ENCODE data around the gene TRPV4.

The TRPV4 gene

GRCh38 chr12:109827566-109828550 is 5.3 kb downstream of the TRPV4 start:
- DNase-seq = no peak

DNA sequence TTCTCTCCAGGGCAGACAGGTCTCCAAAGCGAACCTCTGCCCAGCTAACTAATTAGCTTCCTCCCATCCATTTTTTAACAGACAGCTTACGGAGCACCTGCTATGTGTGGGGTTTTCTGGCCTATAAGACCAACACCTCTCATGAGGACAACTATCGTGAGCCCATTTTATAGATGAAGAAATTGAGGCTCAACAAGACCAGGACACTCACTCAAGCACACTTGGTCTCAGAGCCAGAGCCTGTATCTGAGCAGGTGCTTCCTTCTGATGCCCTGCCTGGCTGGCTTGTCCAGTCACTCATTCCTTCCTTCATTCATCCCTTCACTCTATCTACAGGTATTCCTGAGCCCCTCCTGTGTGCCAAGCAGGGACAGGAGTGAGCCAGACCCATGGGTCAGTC is 6.1 kb downstream of the TRPV4 start:
- DNase-seq = no peak

- DNase-seq = no peak
Observed at GRCh38 chr12:109824731-109825130, 8.5 kb downstream of the TRPV4 start.

DNA sequence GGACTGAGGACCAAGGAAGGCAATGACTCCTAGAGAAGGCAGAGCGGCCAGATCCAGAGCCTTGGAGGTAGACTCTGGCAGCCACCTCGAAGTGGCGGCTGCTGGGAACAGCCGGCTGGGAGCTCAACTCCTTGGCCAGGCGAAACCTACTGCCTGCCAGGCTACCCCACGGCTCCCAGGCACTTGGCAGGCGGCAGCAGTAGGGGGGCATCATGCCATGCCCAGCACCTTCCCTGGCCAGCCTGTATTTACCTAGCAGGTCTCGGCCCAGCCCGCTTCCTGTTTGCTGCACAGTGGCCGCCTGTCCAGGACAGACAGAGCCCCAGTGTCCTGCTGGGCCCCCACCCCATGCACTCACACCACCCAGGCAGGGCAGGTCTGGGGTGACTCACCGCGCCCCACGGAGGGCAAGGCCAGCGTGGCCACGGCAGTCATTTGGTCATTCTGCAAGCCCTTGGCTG is 10.2 kb downstream of the TRPV4 start:
- no peak for DNase-seq

GRCh38 chr12:109822416-109822815 is 10.8 kb downstream of the TRPV4 start:
- no peak for DNase-seq

DNA sequence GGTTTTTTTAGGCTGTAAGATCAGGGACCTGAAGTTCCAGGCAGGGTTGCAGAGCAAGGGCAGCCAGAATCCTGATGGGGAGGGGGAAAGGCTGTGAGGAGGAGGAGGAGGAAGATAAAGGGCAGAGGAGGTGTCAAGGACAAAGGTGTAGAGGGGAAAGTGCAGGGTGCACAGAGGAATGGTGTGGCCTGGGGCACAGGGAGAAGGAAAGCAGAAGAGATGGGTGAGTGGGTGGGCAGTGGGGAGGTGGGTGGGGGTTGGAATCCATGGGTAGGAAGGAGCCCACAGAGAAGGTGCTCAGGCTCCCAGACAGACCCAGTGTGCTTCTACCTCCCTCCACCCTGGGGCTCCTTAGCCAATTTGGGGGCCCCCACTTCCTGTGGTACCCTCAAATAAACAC is 11.2 kb downstream of the TRPV4 start:
- no peak for DNase-seq

DNA sequence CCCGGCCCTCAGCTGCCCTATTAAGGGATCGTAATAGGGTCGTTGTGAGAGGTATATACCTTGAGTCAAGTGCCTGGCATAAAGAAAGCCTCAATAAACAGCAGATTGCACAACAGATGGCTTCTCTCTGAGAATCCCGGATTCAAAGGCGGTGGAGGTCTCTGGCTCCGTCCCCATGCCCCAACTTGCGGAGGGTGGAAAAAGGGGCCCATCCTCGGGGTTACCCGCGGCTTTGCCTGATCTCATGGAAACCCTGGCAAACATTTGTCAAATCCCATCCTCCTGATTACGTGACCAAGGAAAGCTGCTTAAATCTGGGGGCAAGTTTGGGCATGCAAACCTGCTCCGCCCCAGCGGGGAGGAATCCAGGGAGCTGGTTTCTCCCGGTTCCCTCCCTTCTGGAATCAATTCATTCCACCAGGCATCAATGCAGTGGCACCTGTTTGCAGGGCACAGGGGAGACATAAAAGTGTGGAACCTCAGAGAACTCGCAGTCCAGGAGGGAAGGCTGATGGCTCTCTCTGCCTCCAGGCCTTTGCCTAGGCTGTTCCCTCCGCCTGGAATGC is 12.3 kb downstream of the TRPV4 start:
- DNase-seq = no peak

DNA sequence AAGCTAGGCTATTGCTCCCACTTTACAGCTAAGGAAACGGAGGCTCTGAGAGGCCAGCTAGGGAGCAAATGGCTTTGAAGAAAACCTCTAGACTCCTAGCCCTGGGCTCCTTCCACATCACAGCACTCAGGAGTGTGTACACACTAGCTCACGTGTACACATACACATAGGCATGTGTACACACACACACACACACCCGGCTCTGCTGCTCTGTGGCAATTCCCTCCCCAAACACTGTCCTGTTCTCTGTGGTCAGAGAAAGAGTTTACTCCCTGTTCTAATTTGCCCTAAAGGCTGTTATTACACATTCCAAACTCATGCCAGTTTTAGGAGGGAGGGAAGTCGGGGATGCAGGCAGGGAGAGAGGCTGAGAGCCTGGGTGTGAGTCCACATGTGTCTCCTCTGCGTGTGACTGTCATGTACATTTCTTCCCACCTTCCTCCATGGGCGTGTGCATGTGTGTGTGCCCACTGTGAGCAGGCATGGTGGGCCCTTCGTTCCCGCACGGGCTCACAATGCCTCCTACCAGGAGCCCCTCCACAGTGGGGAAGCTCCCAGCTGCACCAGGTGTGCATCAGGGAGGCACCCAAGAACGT is 14.2 kb downstream of the TRPV4 start:
- DNase-seq = no peak

GRCh38 chr12:109818253-109818652 is 14.9 kb downstream of the TRPV4 start:
- no peak for DNase-seq

DNA sequence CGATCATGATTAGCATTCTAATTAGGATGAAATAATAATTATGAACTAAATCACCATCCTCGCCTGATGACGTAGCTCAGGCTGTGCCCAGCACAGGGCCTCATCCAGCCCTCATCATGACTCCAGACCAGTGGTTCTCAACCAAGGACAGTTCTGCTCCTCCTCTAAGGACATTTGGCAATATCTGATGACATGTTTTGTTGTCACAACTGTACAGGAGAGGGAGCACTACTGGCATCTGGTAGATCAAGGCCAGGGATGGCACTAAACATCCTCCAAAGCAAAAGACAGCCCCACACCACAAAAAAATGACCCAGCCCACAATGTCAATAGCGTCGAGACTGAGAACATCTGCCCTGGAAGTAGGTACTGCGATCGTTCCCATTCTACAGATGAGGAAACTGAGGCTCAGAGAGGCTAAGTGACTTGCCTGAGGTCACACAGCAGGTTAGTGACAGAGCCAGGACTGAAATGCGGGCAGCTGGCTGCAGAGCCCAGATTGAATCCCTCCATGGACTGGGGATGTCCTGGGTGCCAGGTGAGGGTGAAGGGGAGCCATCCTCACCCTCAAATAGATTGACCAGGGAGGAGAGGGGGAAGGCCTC is 15.5 kb downstream of the TRPV4 start:
- no peak for DNase-seq

GRCh38 chr12:109816870-109817269 is 16.3 kb downstream of the TRPV4 start:
- DNase-seq = no peak

GRCh38 chr12:109815757-109816617 is 17.2 kb downstream of the TRPV4 start:
- DNase-seq = no peak

DNA sequence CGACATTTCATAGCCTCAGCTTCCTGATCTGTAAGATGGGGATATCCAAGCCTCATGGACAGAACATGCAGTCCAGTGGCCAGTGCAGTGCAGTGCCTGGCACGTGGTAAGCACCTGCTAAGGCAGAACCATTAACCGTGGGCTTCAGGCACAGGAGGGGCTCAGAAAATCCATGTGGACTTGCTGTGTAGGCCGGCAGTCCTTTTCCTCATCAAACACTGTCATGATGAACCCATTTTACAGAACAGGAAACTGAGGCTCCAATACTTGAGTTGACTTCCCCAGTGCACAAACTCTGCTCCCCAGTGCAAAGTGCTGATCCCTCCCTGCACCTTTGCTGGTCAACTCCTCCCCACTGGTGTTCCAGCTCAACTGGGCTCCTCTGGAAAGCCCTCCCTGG is 18.0 kb downstream of the TRPV4 start:
- DNase-seq = no peak

- DNase-seq = no peak
Observed at GRCh38 chr12:109814600-109815150, 18.5 kb downstream of the TRPV4 start.

- no peak for DNase-seq
Observed at GRCh38 chr12:109813810-109814416, 19.3 kb downstream of the TRPV4 start.

- DNase-seq = no peak
Observed at GRCh38 chr12:109811624-109811995, 21.6 kb downstream of the TRPV4 start.

DNA sequence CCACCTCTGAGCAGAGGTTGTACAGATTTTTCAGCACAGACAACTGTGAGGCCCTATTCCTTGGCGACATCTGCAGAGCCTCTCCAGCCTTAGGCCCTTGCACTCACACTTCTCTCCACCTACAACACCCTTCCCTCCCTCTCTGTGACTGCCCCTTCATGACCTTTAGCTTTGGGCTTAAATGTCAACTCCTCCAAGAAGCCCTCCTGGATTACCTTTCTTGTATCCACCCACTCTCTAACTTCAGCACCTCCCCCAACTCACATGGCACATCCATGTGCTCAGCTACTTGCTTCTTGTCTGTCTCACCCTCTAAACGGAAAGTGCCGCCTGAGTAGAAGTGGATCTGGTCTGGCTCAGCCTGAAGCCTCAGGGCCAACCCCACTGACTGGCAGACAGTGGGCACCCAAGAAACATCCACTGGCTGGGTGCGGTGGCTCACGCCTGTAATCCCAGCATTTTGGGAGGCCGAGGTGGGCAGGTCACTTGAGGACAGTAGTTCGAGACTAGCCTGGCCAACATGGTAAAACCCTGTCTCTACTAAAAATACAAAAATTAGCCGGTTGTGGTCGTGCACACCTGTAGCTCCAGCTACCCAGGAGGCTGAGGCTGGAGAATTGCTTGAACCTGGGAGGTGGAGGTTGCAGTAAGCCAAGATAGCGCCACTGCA is 22.1 kb downstream of the TRPV4 start:
- DNase-seq = no peak

DNA sequence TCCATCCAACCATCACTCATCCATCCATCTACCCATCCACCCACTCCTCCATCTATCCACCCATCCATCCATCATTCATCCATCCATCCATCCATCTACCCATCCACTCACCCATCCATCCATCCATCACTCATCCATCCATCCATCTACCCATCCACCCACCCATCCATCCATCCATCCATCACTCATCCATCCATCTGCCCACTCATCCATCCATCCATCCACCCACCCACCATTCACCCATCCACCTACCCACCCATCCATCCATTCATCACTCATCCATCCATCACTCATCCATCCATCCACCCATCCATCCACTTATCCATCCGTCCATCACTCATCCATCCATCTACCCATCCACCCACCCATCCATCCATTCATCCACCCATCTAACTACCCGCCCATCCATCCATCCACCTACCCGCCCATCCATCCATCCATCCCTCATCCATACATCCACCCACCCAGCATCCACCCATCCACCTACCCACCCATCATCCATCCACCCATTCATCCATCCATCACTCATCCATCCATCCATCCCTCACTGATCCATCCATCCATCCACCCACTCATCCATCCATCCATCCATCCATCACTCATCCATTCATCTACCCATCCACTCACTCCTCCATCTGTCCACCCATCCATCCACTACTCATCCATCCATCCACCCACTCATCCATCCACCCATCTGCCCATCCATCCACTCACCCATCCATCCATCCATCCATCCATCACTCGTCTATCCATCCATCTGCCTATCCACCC is 24.1 kb downstream of the TRPV4 start:
- DNase-seq = no peak

DNA sequence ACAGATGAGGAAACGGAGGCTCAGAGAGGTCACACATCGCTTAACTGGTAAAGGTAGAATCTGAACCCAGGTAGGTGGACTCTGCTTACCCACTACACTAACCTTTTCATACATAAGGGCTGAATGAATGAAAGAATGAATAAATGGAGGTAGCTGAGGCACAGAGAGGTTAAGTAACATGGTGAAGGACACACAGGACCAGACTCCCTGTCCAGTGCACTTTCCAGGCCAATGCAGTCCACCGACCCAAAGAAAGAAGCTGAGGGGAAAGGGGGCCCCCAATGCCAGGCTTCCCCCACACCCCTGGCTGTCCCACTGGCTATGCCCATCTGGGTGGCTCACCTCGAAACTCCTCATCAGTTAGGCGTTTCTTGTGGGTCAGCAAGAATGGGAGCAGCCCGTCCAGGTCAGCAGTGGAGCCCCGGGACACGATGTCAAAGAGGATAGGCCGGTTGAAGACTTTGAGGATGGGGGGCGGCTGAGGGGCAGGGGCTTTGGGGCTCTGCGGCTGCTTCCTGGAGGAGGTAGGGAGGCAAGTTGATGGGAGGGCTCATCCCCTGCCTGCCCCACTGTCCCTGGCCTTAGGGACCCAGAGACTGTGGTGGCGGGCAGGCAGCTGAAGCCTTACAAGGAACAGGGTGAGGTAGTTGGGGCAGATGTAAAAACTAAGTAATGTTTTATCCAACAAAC is 25.1 kb downstream of the TRPV4 start:
- no peak for DNase-seq

Data from activated CD4-positive, alpha-beta T cell treated with anti-CD3 and anti-CD28 coated beads for 48 hours (primary cell).